H9 (cell line): ENCODE results near the gene VTA1. TPM values are rescaled to one million over a fixed set of nuclear protein-coding genes. Genes with fewer than 3 reads are reported as not detected.

ENCODE experiments used
- DNase-seq: peaks from one replicate; pipeline ENCODE4 v3.0.0-alpha.2; 2017
- H2AFZ ChIP-seq: one replicate; pipeline ENCODE4 v1.6.1; 2013; ENCODE audit warnings: mild to moderate bottlenecking, low read length, control low read depth, moderate library complexity
- H2AK5ac ChIP-seq: 2 replicates; pipeline ENCODE4 v1.6.1; 2013; ENCODE audit warnings: low read length, control low read depth, mixed read lengths; ENCODE audit not compliant: insufficient read length
- H2BK120ac ChIP-seq: one replicate; pipeline ENCODE4 v1.6.1; 2013; ENCODE audit warnings: low read depth, mild to moderate bottlenecking, low read length, control low read depth, inconsistent platforms; ENCODE audit not compliant: poor library complexity, severe bottlenecking
- H2BK12ac ChIP-seq: 2 replicates; pipeline ENCODE4 v1.6.1; 2013; ENCODE audit warnings: low read length, control low read depth, mixed read lengths, low read depth; ENCODE audit not compliant: insufficient read length
- H2BK15ac ChIP-seq: 2 replicates; pipeline ENCODE4 v1.6.1; 2013; ENCODE audit warnings: low read depth, low read length, control low read depth
- H2BK20ac ChIP-seq: one replicate; pipeline ENCODE4 v1.6.1; 2013; ENCODE audit warnings: low read depth, mild to moderate bottlenecking, low read length, control low read depth, inconsistent platforms; ENCODE audit not compliant: poor library complexity, severe bottlenecking
- H2BK5ac ChIP-seq: 2 replicates; pipeline ENCODE4 v1.6.1; 2013; ENCODE audit warnings: low read length, control low read depth, mixed read lengths; ENCODE audit not compliant: insufficient read length
- H3K14ac ChIP-seq: 2 replicates; pipeline ENCODE4 v1.6.1; 2013; ENCODE audit warnings: low read length, control low read depth; ENCODE audit not compliant: insufficient read depth
- H3K18ac ChIP-seq: 2 replicates; pipeline ENCODE4 v1.6.1; 2013; ENCODE audit warnings: low read depth, mild to moderate bottlenecking, mixed read lengths, low read length, control low read depth; ENCODE audit not compliant: insufficient read length
- H3K23ac ChIP-seq: 2 replicates; pipeline ENCODE4 v1.6.1; 2013; ENCODE audit warnings: low read length, control low read depth, mixed read lengths, low read depth; ENCODE audit not compliant: insufficient read length
- H3K23me2 ChIP-seq: 2 replicates; pipeline ENCODE4 v1.6.1; 2013; ENCODE audit warnings: low read depth, mild to moderate bottlenecking, mixed read lengths, low read length, control low read depth; ENCODE audit not compliant: insufficient read length, poor library complexity, severe bottlenecking
- H3K27ac ChIP-seq: 2 replicates; pipeline ENCODE4 v1.5.1; 2013; ENCODE audit warnings: low read length, control low read depth, mixed read lengths, low read depth; ENCODE audit not compliant: insufficient read length
- H3K27me3 ChIP-seq: 2 replicates; pipeline ENCODE4 v1.6.1; 2013; ENCODE audit warnings: low read length, control low read depth, inconsistent platforms; ENCODE audit not compliant: insufficient read depth
- H3K4ac ChIP-seq: 2 replicates; pipeline ENCODE4 v1.6.1; 2013; ENCODE audit warnings: low read depth, mild to moderate bottlenecking, control low read depth, inconsistent platforms, low read length, moderate library complexity
- H3K4me1 ChIP-seq: 2 replicates; pipeline ENCODE4 v1.6.1; 2013; ENCODE audit warnings: low read length, control low read depth, inconsistent platforms; ENCODE audit not compliant: insufficient read depth
- H3K4me2 ChIP-seq: 2 replicates; pipeline ENCODE4 v1.6.1; 2013; ENCODE audit warnings: low read length, control low read depth, mixed read lengths; ENCODE audit not compliant: insufficient read length, insufficient read depth
- H3K56ac ChIP-seq: 2 replicates; pipeline ENCODE4 v1.6.1; 2013; ENCODE audit warnings: low read depth, mild to moderate bottlenecking, mixed read lengths, low read length, control low read depth; ENCODE audit not compliant: insufficient read length
- H3K79me1 ChIP-seq: 2 replicates; pipeline ENCODE4 v1.6.1; 2013; ENCODE audit warnings: low read depth, mild to moderate bottlenecking, moderate library complexity, low read length, control low read depth, inconsistent platforms; ENCODE audit not compliant: insufficient read depth, poor library complexity, severe bottlenecking
- H3K79me2 ChIP-seq: 2 replicates; pipeline ENCODE4 v1.6.1; 2013; ENCODE audit warnings: low read length, control low read depth, inconsistent platforms; ENCODE audit not compliant: insufficient read depth
- H3K9ac ChIP-seq: 2 replicates; pipeline ENCODE4 v1.6.1; 2013; ENCODE audit warnings: low read length, control low read depth, mixed read lengths; ENCODE audit not compliant: insufficient read length; ENCODE audit errors: extremely low read depth
- H3K9me3 ChIP-seq: one replicate; pipeline ENCODE4 v1.6.1; 2013; ENCODE audit warnings: low read depth, low read length, inconsistent platforms; ENCODE audit not compliant: control insufficient read depth
- H3T11ph ChIP-seq: one replicate; pipeline ENCODE4 v1.6.1; 2013; ENCODE audit warnings: mild to moderate bottlenecking, low read length, control low read depth, inconsistent platforms
- H4K20me1 ChIP-seq: one replicate; pipeline ENCODE4 v1.6.1; 2013; ENCODE audit not compliant: control insufficient read depth, insufficient read length, insufficient read depth
- H4K5ac ChIP-seq: 2 replicates; pipeline ENCODE4 v1.6.1; 2013; ENCODE audit warnings: low read depth, mild to moderate bottlenecking, mixed read lengths, low read length, control low read depth; ENCODE audit not compliant: insufficient read length
- H4K8ac ChIP-seq: replicated peaks from 2 replicates; pipeline ENCODE4 v1.6.1; 2013; ENCODE audit warnings: low read length, control low read depth, mixed read lengths, low read depth; ENCODE audit not compliant: insufficient read length
- H4K91ac ChIP-seq: 2 replicates; pipeline ENCODE4 v1.6.1; 2013; ENCODE audit warnings: low read depth, mild to moderate bottlenecking, moderate library complexity, mixed read lengths, low read length, control low read depth; ENCODE audit not compliant: insufficient read length
- H3K27ac Mint-ChIP-seq, 3 experiments: 2 replicates in 2 of 3; 3 replicates in 1 of 3; pipeline ENCODE4 v1.8.0; 2020 to 2021; ENCODE audit warnings: mixed read lengths in 3 of 3, mild to moderate bottlenecking in 1 of 3, moderate library complexity in 1 of 3
- H3K27me3 Mint-ChIP-seq: 2 replicates; pipeline ENCODE4 v1.8.0; 2021; ENCODE audit warnings: low read depth, mild to moderate bottlenecking, moderate library complexity, mixed read lengths
- H3K36me3 Mint-ChIP-seq, 3 experiments: 2 replicates in 2 of 3; 3 replicates in 1 of 3; pipeline ENCODE4 v1.8.0; 2020 to 2021; ENCODE audit warnings: low read depth in 3 of 3, mixed read lengths in 3 of 3; ENCODE audit not compliant: insufficient read depth in 1 of 3
- H3K4me1 Mint-ChIP-seq, 2 experiments: 2 replicates each; pipeline ENCODE4 v1.8.0; 2020; ENCODE audit warnings: mixed read lengths in 2 of 2
- H3K4me3 Mint-ChIP-seq, 2 experiments: 2 replicates in 1 of 2; 3 replicates in 1 of 2; pipeline ENCODE4 v1.8.0; 2020 to 2021; ENCODE audit warnings: mild to moderate bottlenecking in 2 of 2, mixed read lengths in 2 of 2, moderate library complexity in 1 of 2
- H3K9me3 Mint-ChIP-seq, 2 experiments: 2 replicates in 1 of 2; 3 replicates in 1 of 2; pipeline ENCODE4 v1.8.0; 2020; ENCODE audit warnings: mild to moderate bottlenecking in 2 of 2, mixed read lengths in 2 of 2, moderate library complexity in 1 of 2
- CTCF ChIP-seq: fragments of 200-600 bp; sonication (generic); conservative IDR thresholded peaks from 3 replicates; pipeline ENCODE4 v1.8.0; 2021; ENCODE audit warnings: antibody characterized with exemption, mild to moderate bottlenecking
- WGBS: extraction: QIAGEN DNeasy Blood & Tissue Kit; methylation state at CpG from one replicate; pipeline ENCODE4 v1.1.7; 2013; ENCODE audit warnings: missing lambda C conversion rate, low lambda C conversion rate, mixed read lengths; ENCODE audit not compliant: insufficient read length; ENCODE audit errors: extremely low coverage; 5-methylcytosine and 5-hydroxymethylcytosine counted together
- total RNA-seq: library from RNA; stranded (reverse); gene quantifications from 2 replicates; pipeline ENCODE4 v1.2.1, GENCODE V29; 2021

The VTA1 gene
- total RNA-seq, 1 experiment from 2014 or later: 63.1 TPM

- Histone ChIP-seq H2BK15ac (no peak overlapping the region), H4K91ac (no peak overlapping the region), H2AK5ac (no peak overlapping the region), H2BK20ac (no peak overlapping the region), H4K20me1 (no peaks in the 10 kb centered on the region), H3K27me3 (no peaks in the 10 kb centered on the region), H3K4me2 (no peak overlapping the region), H3K9me3 (no peaks in the 10 kb centered on the region), H3K56ac (no peak overlapping the region), H3K18ac (no peak overlapping the region), H3K4me1 (no peaks in the 10 kb centered on the region), H3K4ac (no peak overlapping the region), H2BK5ac (no peak overlapping the region), H3K23ac (no peak overlapping the region), H2BK120ac (no peak overlapping the region), H2BK12ac (no peak overlapping the region), H3K79me2 (no peaks in the 10 kb centered on the region), H3K79me1 (no peaks in the 10 kb centered on the region), H3K23me2 (no peaks in the 10 kb centered on the region), H4K5ac (no peak overlapping the region), H3K9ac (no peak overlapping the region), H3T11ph (no peak overlapping the region), H2AFZ (no peak overlapping the region), H3K14ac (no peak overlapping the region), H4K8ac (no peak overlapping the region), H3K27ac (no peak overlapping the region)
- Mint-ChIP-seq H3K36me3 (no peaks in the 10 kb centered on the region), H3K4me3 (no peak overlapping the region), H3K27ac (no peak overlapping the region), H3K9me3 (no peaks in the 10 kb centered on the region), H3K4me1 (no peaks in the 10 kb centered on the region), H3K27me3 (no peaks in the 10 kb centered on the region)
- DNase-seq: no peak
- WGBS: no CpG with 5 or more reads among the region's 6 CpGs
- no peak for TF ChIP-seq CTCF
Observed at GRCh38 chr6:142254513-142254912, 107.5 kb downstream of the VTA1 start.
